HG02840 (cell line): ENCODE results near the gene TUFT1.
"Not testable (repeated sequence)": the region's sequence is repeated elsewhere in the genome, so short reads cannot be mapped to it uniquely, and the experiment has no call there.

ENCODE experiments used
- ATAC-seq: cut with Tn5 transposase; IDR thresholded peaks from one replicate; pipeline ENCODE4 v1.9.1; 2021; ENCODE audit warnings: mild to moderate bottlenecking, moderate library complexity, moderate number of reproducible peaks; ENCODE audit not compliant: unreplicated experiment, low FRiP score

Gene TUFT1

GRCh38 chr1:151577173-151577572 lies 37.1 kb downstream of the TUFT1 start:
- no peak for ATAC-seq

DNA sequence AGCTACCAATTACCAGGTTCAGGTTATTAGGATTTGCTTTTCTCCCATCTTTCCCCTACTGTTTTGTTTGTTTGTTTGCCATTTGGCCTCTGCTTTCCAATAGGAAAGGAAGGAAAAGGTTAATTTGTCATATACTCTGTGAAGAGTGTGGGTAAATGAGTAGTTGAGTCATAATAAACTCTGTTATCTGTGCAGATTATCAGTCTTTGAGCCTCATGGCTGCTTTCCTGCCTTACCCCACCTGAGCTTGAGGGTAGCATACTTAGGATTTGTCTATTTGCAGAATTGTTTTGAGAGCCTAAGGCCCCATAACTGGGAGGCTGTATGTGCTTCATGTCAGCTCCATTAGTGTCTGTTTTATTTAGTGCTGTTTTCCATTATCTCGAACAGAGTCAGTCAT lies 38.8 kb downstream of the TUFT1 start:
- ATAC-seq: no peak

GRCh38 chr1:151579436-151580225 lies 39.5 kb downstream of the TUFT1 start:
- ATAC-seq: no peak

GRCh38 chr1:151581451-151581850 lies 41.3 kb downstream of the TUFT1 start:
- ATAC-seq: no peak

GRCh38 chr1:151581921-151582320 lies 41.8 kb downstream of the TUFT1 start:
- no peak for ATAC-seq

DNA sequence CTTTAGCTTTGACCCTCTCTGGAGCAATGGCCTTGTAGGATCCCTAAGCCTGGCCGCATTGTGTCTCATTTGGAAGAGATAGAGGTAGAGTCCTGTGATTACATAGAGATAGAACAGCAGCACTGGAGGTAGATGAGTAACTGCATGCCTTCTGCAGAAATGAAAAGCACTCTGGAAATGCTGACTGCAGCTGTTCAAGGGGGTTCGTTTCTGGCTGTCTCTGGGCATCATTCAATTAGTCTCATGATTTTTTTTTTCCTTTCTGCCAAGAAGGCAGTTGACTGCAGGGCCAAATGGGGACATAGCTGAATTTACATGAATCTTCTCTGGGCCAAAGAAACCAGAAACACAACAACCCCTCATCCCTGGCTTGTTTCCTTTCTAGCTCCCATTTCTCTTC lies 43.7 kb downstream of the TUFT1 start:
- ATAC-seq: no peak

DNA sequence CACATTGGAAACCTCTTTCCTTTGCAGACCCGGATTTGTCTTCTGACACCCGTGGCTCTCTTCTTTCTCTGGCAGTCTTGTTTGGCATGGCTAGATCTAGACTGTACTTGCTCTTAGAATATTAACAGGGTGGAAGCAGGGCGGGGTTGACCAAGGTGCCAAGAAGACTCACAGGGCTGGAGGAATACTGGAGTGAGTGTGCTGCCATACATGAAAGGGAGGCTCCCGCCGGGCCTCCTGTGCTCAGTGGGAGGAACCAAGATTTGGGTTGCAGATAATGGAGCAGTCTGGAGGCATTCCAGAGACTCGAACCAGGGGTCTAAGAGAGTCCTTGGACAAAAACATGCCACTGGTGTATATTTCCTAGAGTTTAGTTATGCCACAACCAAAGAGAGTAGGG lies 44.2 kb downstream of the TUFT1 start:
- ATAC-seq: no peak

DNA sequence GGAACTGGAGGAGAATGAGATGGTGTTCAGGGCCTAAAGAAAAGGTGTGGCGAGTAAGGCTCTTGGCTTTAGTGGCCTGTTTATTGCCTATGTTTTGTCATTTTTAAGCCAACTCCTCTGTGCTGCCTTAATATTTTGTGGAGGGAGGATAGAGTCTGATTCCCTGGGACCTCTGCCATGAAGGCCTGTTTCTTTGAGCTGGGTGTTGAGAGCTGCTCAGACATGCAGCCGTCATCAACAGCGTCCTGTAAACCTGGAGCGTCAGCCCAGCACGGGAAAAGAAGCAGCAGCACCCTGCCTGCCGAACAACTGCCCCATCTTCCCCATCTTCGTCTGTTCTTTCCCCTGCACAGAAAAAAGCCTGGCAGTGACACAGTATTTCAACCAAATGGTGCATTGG lies 44.7 kb downstream of the TUFT1 start:
- no peak for ATAC-seq

GRCh38 chr1:151585622-151586021 lies 45.5 kb downstream of the TUFT1 start:
- no peak for ATAC-seq

- no peak for ATAC-seq
Measured at GRCh38 chr1:151590961-151591360, 50.9 kb downstream of the TUFT1 start.

DNA sequence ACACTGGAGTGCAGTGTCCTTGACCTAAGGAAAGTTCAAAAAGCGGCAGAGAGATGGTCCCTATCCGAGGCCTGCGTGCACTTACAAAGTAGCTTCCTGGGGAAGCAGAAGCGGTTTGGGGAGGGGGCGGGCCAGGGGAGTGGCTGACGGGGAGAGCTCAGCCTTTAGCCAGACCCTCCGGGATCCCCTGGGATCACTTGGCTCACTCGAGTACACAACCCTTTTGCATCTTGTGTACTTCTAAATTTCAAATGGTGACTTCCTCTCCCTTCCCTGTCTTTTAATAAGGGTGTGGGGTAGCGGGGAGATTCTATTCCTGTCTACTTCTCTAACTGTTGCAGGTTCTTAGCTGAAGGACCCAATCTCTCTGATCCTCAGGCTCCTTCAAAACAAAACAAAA lies 53.6 kb downstream of the TUFT1 start:
- no peak for ATAC-seq

GRCh38 chr1:151594143-151594625 lies 54.1 kb downstream of the TUFT1 start:
- no peak for ATAC-seq

GRCh38 chr1:151596166-151596953 lies 56.3 kb downstream of the TUFT1 start:
- no peak for ATAC-seq

DNA sequence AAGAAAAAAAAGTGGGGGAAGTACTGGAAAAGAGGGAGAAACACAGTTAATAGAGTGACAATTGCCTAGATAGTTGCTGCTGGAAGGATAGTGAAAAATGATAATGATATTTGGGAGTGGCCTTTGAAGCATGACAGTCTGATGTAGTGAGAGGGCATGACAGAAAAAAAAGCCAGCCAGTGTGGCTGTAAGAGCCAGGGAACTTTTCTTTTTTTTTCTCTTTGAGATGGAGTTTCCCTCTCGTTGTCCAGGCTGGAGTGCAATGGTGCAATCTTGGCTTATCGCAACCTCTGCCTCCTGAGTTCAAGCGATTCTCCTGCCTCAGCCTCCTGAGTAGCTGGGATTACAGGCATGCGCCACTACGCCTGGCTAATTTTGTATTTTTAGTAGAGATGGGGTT lies 62.4 kb downstream of the TUFT1 start:
- not testable (repeated sequence) for ATAC-seq

GRCh38 chr1:151604291-151604690 lies 64.2 kb downstream of the TUFT1 start:
- ATAC-seq: no peak

DNA sequence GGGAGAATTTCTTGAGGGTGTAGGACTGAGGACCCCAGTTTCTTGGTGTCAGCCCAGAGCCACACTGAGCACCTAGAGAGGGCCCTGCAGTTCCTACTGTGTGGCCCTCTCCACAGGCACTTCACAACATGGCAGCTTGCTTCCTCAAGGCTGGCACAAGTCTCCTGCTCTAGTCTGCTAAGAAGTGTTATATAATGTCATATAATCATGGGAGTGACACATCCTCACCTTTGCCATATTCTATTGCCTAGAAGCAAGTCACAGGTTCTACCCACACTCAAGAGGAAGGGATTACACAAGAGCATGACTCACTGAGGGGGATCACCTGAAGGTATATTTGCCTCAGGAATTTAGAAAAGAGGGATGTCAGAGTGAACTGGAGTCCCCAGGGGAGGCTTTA lies 66.3 kb downstream of the TUFT1 start:
- no peak for ATAC-seq

DNA sequence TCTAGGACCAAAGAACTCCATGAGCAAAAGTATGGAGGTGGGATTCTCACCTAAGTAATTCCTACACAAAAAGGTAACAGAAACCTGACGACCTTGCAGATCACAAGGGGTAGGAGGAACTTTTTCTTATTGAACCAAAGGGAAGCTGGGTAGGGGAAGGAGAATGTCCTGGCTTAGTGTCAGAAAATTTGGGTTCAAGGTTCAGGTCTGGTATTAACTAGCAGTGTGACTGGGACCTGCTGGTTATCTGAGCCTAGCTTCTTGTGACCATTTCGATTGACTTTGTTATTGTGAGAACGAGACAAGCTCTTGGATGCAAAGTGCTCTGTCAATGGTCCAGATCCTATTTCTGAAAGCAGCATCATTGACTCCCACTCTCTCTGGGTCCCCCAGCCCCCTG lies 66.7 kb downstream of the TUFT1 start:
- ATAC-seq: no peak

DNA sequence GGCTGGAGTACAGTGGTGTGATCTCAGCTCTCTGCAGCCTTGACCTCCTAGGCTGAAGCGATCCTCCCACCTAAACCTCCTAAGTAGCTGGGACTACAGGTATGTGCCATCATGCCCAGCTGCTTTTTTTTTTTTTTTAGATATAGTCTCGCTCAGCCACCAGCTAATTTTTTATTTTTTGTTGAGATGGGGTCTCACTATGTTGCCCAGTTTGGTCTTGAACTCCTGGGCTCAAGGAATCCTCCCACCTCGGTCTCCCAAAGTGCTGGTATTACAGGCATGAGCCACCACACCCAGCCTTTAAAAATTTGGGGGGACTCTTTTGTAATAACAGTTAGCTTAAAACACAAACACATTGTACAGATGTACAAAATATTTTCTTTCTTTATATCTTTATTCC lies 70.0 kb downstream of the TUFT1 start:
- ATAC-seq: no peak

DNA sequence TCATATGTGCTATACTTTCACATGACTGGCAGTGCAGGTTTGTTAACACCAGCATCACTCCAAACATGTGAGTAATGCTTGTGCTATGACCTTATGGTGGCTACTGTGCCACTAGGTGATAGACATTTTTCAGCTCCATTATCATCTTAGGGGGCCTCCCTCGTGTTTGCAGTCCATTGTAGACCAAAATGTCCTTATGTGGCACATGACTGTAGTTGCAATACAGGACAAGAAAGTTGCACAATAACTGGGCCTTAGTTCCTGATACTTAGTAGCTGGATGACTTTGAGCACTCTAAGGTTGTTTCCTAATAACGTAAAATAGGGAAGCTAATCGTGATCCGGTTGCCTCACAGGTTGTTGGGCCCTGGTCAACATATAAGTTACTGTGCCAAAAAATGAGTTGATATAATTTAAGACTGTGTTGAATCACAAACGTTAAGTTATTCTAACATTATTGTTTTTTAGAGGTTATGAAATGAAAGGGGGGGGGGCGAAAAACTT lies 71.2 kb downstream of the TUFT1 start:
- ATAC-seq: no peak

DNA sequence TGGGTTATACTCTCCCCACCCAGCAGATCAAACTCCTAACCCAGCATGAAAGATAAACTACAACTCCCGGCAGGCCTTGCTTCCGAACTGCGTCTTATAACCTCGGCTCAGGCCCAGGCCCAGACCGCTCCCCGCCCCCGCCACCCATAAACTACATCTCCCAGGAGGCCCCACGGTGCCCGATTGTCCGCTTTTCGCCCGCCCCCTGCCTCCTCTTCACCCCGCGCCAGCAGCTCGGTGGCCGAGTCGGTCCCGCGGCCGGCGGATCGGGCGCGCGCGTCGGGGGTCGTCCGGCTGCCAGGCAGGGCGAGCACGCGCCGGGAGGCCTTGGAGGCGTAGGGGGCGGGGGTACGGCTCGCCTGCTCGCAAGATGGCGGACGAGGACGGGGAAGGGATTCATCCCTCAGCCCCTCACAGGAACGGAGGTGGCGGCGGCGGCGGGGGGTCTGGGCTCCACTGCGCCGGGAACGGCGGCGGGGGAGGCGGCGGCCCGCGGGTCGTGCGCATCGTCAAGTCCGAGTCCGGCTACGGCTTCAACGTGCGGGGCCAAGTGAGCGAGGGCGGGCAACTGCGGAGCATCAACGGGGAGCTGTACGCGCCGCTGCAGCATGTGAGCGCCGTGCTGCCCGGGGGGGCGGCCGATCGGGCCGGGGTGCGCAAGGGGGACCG lies 71.9 kb downstream of the TUFT1 start, which contains the start of gene SNX27:
Gene SNX27, plus strand, starts transcription at position 219 of the 669 bp plus-strand sequence. Its CDS starts 152 bp downstream, at position 371.
- ATAC-seq: peak; percentile 89
